Cardiac fibroblast (primary cell): ENCODE measurements around the gene HOXA9.
A peak's percentile ranks its signal among the peaks of the same experiment; 100 is the strongest.

ENCODE experiments used
- DNase-seq, 2 donors: peaks; one replicate each; pipeline versions ENCODE4 v3.0.0 to v3.0.0-alpha.2; 2010; ENCODE audit warnings: low read depth in 2 of 2
- H3K4me3 ChIP-seq, 2 donors: replicated peaks in 1 of 2; 1 replicate in 1 of 2; 2 replicates in 1 of 2; pipeline ENCODE4 v1.5.1; 2011; ENCODE audit warnings: low read depth in 2 of 2, low read length in 2 of 2, mild to moderate bottlenecking in 2 of 2, moderate library complexity in 1 of 2
- TF ChIP-seq, protein P1 (sequence below): IDR thresholded peaks from one replicate; pipeline ENCODE4 v1.5.1; 2011; ENCODE audit warnings: low read depth, mild to moderate bottlenecking, low read length, inconsistent platforms

The HOXA9 gene

DNA sequence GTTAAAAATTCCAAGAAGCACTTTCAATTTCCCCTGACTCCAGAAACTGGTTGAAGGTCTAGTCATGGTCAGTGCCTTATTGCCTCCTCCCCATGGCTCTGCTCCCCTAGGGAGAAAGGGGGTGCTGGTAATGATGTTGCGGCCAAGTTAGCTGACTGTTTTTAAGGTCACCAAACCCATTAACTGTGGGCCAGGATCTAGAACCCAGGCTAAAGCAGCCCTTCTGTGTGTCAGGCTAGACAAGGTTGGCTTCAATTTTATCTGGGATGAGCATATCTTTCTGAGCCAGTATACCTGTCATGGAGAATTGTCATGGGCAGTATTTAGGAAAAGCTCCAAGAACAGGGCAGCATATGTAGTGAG lies 45.7 kb upstream of the HOXA9 start:
- TF ChIP-seq, protein P1, sequence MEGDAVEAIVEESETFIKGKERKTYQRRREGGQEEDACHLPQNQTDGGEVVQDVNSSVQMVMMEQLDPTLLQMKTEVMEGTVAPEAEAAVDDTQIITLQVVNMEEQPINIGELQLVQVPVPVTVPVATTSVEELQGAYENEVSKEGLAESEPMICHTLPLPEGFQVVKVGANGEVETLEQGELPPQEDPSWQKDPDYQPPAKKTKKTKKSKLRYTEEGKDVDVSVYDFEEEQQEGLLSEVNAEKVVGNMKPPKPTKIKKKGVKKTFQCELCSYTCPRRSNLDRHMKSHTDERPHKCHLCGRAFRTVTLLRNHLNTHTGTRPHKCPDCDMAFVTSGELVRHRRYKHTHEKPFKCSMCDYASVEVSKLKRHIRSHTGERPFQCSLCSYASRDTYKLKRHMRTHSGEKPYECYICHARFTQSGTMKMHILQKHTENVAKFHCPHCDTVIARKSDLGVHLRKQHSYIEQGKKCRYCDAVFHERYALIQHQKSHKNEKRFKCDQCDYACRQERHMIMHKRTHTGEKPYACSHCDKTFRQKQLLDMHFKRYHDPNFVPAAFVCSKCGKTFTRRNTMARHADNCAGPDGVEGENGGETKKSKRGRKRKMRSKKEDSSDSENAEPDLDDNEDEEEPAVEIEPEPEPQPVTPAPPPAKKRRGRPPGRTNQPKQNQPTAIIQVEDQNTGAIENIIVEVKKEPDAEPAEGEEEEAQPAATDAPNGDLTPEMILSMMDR = no peak
- H3K4me3 ChIP-seq = no peak overlapping the region
- no peak for DNase-seq

DNA sequence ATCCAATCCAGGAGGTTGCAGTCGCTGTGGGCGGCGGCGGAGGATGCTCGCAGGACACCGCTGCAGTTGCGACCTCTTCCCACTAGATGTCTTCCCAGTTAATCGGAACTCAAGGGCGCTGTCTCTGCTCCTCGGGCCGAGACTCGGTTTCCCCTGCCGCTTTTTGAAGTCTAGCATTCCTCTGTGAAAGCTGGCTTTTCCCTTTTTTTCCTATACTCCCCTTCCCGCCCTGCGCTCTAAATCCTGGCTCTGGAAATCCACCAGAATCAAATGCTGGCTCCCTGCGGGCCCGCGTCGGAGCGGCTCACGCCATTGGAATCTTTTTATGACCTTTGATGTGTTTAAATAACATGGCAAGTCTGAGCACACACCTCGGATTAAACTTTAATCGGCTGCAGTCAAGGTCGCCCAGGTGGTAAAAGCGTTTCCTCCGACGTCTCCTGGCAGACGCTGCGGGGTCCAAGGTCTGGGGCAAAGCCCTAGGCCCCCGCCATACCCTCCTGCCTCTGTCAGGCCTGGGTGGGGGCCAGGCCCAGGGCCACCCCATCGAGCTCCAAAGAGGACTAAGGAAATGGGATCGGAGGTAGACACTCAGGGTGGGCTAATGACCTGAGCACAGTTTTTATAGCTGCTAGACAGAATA lies 45.2 kb upstream of the HOXA9 start:
- peak overlapping the region; percentile 24 to 26 for H3K4me3 ChIP-seq
- TF ChIP-seq, protein P1 = peak; percentile 86
- peak; percentile 47 to 52 for DNase-seq

DNA sequence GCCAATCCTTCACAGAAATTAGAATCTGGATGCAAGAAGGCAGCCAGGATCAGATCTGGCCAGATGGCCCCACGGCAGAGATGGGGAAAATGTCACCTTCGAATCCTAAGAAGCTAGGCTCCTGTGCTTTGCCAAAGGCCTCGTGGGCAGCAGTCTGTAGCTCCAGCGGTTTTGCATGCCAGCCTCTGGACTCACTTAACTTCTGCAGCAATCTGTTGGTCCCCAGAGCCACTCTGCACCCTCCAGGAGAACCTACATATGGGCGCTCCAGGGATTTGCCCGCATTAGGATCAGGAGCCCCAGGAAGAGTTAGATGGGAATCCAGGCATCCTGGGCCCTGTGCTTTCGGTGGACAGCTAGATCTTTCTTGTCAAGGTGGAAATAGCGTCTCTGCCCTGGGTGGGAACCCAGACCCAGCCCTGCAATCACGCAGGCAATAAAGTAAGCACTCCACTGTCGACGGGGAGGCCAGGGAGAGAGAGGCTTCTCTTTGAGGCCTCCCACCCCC lies 44.6 kb upstream of the HOXA9 start:
- no peak overlapping the region for H3K4me3 ChIP-seq
- TF ChIP-seq, protein P1 = no peak
- DNase-seq = no peak

DNA sequence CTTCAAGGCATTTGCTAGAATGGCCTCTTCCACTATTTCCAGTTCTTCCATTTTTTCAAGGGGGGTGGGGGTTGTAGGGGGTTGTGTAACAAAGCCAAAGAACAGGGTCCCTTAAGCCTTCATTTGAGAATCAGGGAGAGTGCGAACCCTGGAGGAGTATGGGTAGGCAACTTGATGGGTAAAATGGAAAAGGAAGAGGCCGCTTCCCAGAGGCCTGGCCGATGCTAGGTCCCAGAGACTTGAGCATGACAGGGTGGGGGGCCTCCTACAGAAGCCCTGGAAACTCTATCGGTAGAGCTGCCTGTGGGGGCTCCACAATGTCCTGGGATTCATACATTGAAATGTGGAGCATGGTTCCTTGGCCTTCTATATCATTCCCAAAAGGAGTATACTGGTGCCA lies 43.7 kb upstream of the HOXA9 start:
- TF ChIP-seq, protein P1 = no peak
- DNase-seq = no peak
- H3K4me3 ChIP-seq = no peak overlapping the region

DNA sequence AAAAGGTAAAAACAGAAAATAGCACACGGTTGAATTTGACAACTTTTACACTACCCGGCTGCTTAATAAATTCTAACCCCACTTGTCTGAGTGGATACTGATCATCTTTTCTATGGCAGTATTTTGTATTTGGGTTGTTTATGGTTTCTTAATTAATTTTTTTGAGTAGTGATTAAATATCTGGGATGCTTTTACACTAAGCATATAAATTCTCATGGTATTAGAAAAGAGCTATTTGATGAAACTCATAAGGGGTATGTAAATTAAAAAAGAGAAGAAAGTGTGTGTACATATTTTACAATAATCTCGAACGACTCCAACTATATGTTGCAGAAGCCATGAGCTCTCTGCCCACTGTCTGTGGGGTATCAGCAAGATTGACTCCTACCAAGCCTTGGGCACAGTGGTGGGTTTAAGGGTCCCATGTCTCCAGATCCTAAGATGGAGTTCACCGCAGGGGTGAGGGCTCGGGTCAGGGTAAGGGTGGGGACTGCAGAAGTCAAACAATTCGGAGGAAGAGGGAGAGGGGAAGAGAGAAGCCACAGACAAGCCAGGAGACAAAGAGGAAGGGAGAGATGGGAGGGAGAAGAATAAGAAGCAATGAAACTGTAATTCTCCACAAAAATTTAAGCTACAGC lies 42.1 kb upstream of the HOXA9 start:
- TF ChIP-seq, protein P1 = no peak
- no peak overlapping the region for H3K4me3 ChIP-seq
- DNase-seq = no peak

DNA sequence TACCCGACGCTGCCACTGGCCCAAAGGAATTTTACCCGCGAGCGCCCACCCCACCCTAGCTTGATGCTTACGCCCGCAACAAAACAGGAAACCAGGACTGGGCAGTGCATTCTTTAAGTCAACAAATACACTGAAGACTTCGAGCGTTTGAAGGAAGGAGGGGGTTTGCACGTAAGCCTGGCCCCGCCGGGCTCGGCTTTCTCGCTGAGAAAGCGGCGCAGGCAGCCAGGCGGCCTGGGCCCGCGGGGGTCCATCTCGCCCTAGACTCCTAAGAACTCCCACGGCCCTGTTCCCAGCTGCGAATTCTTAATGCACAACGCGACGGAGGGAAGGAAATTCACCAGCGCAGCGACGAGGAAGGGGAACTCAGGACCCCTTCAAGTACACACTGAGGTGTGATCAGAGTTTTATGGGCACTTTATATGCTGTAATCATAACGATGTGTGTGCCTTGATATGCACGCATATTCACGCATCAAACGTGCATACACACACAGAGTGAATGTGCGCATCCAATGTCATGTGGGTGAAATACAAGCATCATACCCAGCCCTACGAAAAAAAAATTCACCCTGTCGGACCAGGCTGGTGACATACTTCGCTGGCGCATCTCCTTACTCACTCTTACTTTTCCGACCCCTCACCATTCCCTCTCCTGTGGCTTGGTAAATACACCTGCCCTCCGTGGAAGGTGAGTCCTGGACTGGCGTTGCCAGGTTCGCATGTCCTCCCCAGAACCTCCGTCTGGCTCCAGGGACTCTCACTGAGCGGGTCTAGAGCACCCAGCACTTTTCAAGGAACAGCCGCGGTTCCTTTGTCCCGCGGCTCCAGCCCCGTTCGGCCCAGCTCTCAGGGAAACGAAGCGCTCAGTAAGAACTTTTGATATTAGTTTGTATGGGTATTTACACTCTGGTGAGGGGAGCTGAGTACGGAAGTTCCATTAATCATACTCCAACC lies 40.3 kb upstream of the HOXA9 start:
- DNase-seq = no peak
- TF ChIP-seq, protein P1 = no peak
- no peak overlapping the region for H3K4me3 ChIP-seq
